IPS-18a (cell line): ENCODE results near the gene SEPTIN5.
A peak's percentile ranks its signal among the peaks of the same experiment; 100 is the strongest.

Experiments used
- H3K27ac ChIP-seq: one replicate; pipeline ENCODE4 v1.5.1; 2013; ENCODE audit warnings: low read length
- H3K27me3 ChIP-seq: one replicate; pipeline ENCODE4 v1.6.1; 2013; ENCODE audit warnings: mild to moderate bottlenecking, low read length; ENCODE audit not compliant: control insufficient read depth, insufficient read depth
- H3K36me3 ChIP-seq: one replicate; pipeline ENCODE4 v1.6.1; 2013; ENCODE audit warnings: low read depth, low read length; ENCODE audit not compliant: control insufficient read depth
- H3K4me1 ChIP-seq: one replicate; pipeline ENCODE4 v1.6.1; 2013; ENCODE audit warnings: low read depth, low read length; ENCODE audit not compliant: control insufficient read depth
- H3K4me3 ChIP-seq: one replicate; pipeline ENCODE4 v1.5.1; 2013; ENCODE audit warnings: low read length
- H3K9ac ChIP-seq: one replicate; pipeline ENCODE4 v1.6.1; 2013; ENCODE audit warnings: mild to moderate bottlenecking, low read length, moderate library complexity
- H3K9me3 ChIP-seq: one replicate; pipeline ENCODE4 v1.6.1; 2013; ENCODE audit warnings: low read depth, low read length; ENCODE audit not compliant: control insufficient read depth

The SEPTIN5 gene

DNA sequence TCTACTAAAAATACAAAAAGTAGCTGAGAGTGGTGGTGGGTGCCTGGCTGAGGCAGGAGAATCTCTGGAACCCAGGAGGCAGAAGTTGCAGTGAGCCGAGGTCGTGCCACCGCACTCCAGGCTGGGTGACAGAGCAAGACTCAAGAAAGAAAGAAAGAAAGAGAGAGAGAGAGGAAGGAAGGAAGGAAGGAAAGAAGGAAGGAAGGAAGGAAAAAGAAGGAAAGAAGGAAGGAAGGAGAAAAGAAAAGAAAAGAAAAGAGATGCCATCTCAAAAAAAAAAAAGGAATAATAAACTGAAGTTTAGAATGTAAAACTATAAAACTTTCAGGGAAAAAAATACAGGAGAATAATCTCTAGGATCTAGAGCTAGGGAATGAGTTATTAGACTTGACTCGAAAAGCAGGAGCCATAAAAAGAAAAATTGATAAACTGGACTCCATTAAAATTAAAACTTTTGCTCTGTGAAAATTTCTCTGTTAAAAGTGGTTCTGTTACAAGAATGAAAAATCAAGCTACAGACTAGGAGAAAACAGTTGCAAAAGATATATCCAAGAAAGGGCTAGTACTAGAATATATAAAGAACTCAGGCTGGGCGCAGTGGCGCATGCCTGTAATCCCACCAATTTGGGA is 13.4 kb upstream of the SEPTIN5 start:
- Histone ChIP-seq H3K4me1 (peaks cover 15% of the 10 kb centered on the region), H3K9ac (no peak overlapping the region), H3K27ac (no peak overlapping the region), H3K9me3 (no peaks in the 10 kb centered on the region), H3K4me3 (no peak overlapping the region), H3K27me3 (peaks cover 8% of the 10 kb centered on the region), H3K36me3 (no peaks in the 10 kb centered on the region)

GRCh38 chr22:19701420-19702145 is 12.7 kb upstream of the SEPTIN5 start:
- peaks cover 16% of the 10 kb centered on the region for H3K4me1 ChIP-seq
- H3K4me3 ChIP-seq: no peak overlapping the region
- H3K9me3 ChIP-seq: no peaks in the 10 kb centered on the region
- no peaks in the 10 kb centered on the region for H3K36me3 ChIP-seq
- no peak overlapping the region for H3K9ac ChIP-seq
- peaks cover 8% of the 10 kb centered on the region for H3K27me3 ChIP-seq
- no peak overlapping the region for H3K27ac ChIP-seq

DNA sequence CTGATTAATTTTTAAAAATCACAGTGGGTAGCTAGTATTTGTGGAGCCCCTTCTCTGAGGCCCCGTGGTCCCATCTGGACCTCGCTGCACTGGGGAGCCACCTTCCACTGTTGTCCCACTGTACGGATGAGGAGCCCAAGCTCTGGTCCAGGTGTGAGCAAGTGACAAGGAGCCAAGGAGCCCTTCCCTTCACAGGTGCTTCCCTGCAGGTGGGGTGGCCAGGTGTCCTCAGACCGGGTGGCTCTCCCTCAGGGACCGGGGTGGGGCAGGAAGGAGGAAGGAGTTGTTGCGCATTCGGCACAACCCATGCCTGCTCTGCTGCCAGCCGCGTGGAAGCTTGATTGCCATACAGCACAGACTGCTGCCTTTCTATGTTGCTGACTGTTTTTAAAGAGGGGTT is 10.4 kb upstream of the SEPTIN5 start:
- peaks cover 8% of the 10 kb centered on the region for H3K27me3 ChIP-seq
- no peaks in the 10 kb centered on the region for H3K9me3 ChIP-seq
- H3K36me3 ChIP-seq: no peaks in the 10 kb centered on the region
- H3K9ac ChIP-seq: no peak overlapping the region
- no peak overlapping the region for H3K4me3 ChIP-seq
- no peak overlapping the region for H3K27ac ChIP-seq
- peaks cover 16% of the 10 kb centered on the region for H3K4me1 ChIP-seq

DNA sequence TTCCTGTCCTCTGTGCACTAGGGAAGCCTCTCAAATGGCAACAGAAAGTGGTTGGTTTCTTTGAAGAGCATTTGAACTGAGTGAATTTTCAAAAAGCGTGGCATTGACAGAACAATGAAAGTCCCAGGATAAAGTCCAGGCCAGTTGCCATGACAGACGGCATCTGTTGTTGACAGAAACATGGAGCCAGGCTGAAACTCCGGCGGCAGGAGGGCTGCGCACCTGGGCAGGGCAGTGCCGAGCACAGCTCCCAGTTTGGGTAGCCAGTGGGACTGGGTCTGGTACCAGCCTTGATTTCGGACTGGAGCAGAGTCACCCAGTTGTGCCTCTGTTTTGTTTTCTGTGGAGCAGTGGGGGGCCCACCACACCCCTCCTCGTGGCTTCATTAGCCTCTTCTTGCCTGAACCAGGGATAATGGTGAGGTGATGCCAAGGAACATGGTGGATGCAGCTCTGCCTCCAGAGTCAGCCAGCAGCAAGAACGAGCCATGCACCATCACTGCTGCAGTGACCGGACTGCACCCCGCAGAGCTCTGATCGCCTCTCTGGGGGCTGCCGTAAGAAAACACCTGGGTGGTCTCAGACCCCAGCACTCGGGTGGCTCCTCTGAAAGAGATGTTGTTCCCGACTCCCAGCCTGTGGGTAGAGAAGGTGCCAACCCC is 9.8 kb upstream of the SEPTIN5 start:
- Histone ChIP-seq H3K27ac (no peak overlapping the region), H3K4me3 (no peak overlapping the region), H3K27me3 (peaks cover 8% of the 10 kb centered on the region), H3K4me1 (peaks cover 16% of the 10 kb centered on the region), H3K9me3 (no peaks in the 10 kb centered on the region), H3K36me3 (no peaks in the 10 kb centered on the region), H3K9ac (no peak overlapping the region)

DNA sequence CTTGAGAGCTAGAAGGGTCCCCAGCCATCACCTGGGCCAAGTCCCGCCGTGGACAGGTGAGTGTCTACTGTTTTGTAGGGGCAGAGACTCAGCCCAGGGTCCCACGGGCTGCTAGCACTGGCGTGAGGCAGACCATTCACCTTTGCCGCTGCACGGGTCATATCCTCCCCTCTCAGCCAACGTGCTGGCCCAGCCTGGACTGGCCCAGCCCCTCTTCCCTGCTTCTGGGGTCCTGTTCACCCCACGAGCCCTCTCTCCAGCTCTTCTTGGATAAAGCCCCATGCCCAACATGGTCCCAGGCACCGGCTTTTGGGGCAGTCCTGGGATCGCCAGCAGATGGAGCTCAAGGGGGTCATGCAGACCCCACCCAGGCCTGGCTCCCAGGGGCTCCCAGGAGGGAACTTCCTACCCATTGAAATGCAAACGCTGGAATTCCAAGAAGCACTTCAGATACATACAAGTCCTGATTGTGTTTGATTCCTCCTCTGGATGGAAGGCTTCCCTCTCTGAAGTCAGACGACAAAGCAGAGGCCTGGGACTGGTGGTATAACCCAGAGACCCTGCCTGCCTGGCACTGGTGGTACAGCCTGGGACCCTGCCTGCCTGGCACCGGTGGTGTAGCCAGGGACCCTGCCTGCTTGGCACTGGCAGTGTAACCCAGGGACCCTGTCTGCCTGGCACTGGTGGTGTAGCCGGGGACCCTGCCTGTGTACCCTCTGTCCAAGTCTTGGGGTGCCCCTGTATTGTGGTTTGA is 8.9 kb upstream of the SEPTIN5 start:
- Histone ChIP-seq H3K27ac (peak overlapping the region; percentile 35), H3K36me3 (no peaks in the 10 kb centered on the region), H3K4me1 (peaks cover 16% of the 10 kb centered on the region), H3K9me3 (no peaks in the 10 kb centered on the region), H3K27me3 (peaks cover 8% of the 10 kb centered on the region), H3K9ac (peak overlapping the region; percentile 13), H3K4me3 (peak overlapping the region; percentile 16)

GRCh38 chr22:19706661-19707151 is 7.6 kb upstream of the SEPTIN5 start:
- Histone ChIP-seq H3K9me3 (no peaks in the 10 kb centered on the region), H3K27ac (no peak overlapping the region), H3K4me1 (peaks cover 16% of the 10 kb centered on the region), H3K27me3 (peaks cover 9% of the 10 kb centered on the region), H3K9ac (no peak overlapping the region), H3K36me3 (no peaks in the 10 kb centered on the region), H3K4me3 (no peak overlapping the region)

DNA sequence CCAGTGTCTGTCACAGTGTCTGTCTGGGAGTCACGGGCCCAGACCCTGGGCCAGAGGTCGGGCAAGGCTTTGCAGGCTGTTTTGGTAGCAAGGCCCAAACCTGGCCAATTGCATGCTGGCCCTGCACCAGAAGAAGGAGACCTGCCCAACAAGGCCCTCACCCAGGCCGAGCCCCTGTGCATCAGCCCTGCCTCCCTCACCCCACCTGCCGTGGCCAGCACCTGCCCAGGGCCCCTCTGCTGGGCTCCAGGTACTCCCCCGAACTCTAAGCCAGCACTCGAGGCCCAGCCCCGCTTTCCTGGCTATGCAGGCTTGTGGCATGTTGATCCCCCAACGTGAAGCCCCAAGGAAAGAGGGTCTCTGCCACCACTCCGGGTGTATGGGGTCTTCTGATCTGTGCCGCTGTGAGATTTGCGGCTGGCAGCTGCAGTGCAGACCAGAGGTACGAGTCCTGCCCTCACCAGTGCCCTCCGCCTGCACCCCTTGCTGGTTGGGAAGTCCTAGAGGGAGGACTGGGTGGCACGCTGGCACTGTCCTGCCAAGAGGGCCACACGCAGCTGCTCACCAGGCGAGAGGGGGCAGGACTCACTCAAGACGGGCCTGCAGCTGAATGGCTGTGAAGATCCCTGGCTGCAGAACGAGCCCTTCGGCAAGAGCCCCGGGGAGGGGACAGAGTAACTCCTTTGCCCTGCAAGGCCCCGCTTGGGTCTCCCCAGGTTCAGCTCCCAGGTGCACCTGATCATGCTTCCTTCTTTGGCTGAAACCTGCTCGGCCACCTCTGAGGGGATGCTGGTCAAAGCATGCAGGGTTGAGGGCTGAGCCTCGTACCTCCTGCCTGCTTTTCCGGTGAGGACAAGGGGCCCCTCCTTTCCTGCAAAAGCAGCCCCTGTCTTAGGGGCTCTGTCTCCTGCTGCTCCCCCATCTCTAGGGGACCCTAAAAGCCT is 6.7 kb upstream of the SEPTIN5 start:
- Histone ChIP-seq H3K9me3 (no peaks in the 10 kb centered on the region), H3K4me3 (no peak overlapping the region), H3K9ac (no peak overlapping the region), H3K36me3 (no peaks in the 10 kb centered on the region), H3K27ac (no peak overlapping the region), H3K27me3 (peaks cover 16% of the 10 kb centered on the region), H3K4me1 (peaks cover 16% of the 10 kb centered on the region)

GRCh38 chr22:19708321-19709011 is 5.8 kb upstream of the SEPTIN5 start:
- H3K27ac ChIP-seq: no peak overlapping the region
- no peaks in the 10 kb centered on the region for H3K36me3 ChIP-seq
- H3K9ac ChIP-seq: no peak overlapping the region
- peaks cover 16% of the 10 kb centered on the region for H3K4me1 ChIP-seq
- no peak overlapping the region for H3K4me3 ChIP-seq
- peaks cover 25% of the 10 kb centered on the region for H3K27me3 ChIP-seq
- no peaks in the 10 kb centered on the region for H3K9me3 ChIP-seq

DNA sequence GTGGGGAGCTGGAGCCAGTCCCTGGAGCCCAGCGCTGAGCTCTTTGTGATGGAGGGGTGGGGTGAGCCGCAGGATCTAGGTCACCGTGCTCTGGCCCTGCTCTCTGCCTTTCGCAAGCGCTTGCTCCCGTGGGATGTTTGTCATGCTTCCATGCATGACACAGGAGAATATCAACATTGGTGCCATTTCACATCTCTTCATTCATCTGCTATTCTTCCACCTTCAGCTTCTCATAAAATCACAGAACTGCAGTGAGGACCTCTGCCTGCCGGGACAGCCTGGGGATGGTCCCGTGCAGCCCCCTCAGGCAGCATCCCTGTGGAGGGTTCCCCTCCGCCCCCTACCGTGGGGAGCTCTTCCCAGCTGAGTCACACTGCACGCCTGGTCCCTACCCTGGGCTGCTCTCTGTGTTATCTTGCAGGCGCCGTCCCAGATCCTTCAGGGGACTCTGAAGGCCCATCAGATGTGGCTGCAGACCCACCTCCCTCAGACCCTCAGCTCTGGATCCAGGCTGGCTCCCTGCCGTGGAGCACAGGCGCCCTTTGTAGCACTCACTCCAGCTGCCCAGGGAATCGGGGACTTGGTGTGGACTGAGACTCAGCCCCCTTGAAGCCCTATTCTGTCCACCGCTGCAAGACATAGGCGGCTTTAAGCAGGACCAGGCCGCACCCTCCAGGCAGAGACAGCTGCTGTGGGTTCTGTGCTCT is 5.1 kb upstream of the SEPTIN5 start:
- H3K36me3 ChIP-seq: no peaks in the 10 kb centered on the region
- peaks cover 15% of the 10 kb centered on the region for H3K4me1 ChIP-seq
- no peak overlapping the region for H3K9ac ChIP-seq
- H3K27ac ChIP-seq: no peak overlapping the region
- H3K27me3 ChIP-seq: peaks cover 30% of the 10 kb centered on the region
- H3K9me3 ChIP-seq: no peaks in the 10 kb centered on the region
- no peak overlapping the region for H3K4me3 ChIP-seq
